Smooth muscle cell (in vitro differentiated cells): ENCODE results near the gene OR51B2. TPM values are rescaled to one million over a fixed set of nuclear protein-coding genes. Genes with fewer than 3 reads are reported as not detected.

Experiments used
- DNase-seq: peaks from one replicate; lab custom pipeline; 2025; ENCODE audit not compliant: unreplicated experiment; lab: John Stamatoyannopoulos, UW
- H2AFZ ChIP-seq: fragments of 200-600 bp; sonication (generic); 2 replicates; pipeline ENCODE4 v1.6.0; 2016; ENCODE audit warnings: antibody characterized with exemption, low read depth, mild to moderate bottlenecking
- H3F3A ChIP-seq: fragments of 200-600 bp; sonication (generic); 2 replicates; pipeline ENCODE4 v1.6.0; 2017; ENCODE audit warnings: antibody characterized with exemption, low read depth
- H3K27ac ChIP-seq: fragments of 200-600 bp; sonication (generic); 2 replicates; pipeline ENCODE4 v1.5.1; 2016; ENCODE audit warnings: low read depth, mild to moderate bottlenecking
- H3K27me3 ChIP-seq: fragments of 200-600 bp; sonication (generic); 2 replicates; pipeline ENCODE4 v1.6.1; 2016; ENCODE audit warnings: low read depth, mild to moderate bottlenecking
- H3K36me3 ChIP-seq: fragments of 200-600 bp; sonication (generic); 2 replicates; pipeline ENCODE4 v1.5.1; 2016; ENCODE audit warnings: low read depth
- H3K4me1 ChIP-seq: fragments of 200-600 bp; sonication (generic); 2 replicates; pipeline ENCODE4 v1.5.1; 2016; ENCODE audit warnings: low read depth
- H3K4me2 ChIP-seq: fragments of 200-600 bp; sonication (generic); 2 replicates; pipeline ENCODE4 v1.6.0; 2016; ENCODE audit warnings: mild to moderate bottlenecking
- H3K4me3 ChIP-seq: fragments of 200-600 bp; sonication (generic); 2 replicates; pipeline ENCODE4 v1.5.1; 2016; ENCODE audit warnings: mild to moderate bottlenecking
- H3K79me2 ChIP-seq: fragments of 200-600 bp; sonication (generic); 2 replicates; pipeline ENCODE4 v1.6.0; 2016; ENCODE audit warnings: low read depth, mild to moderate bottlenecking
- H3K9ac ChIP-seq: fragments of 200-600 bp; sonication (generic); 2 replicates; pipeline ENCODE4 v1.6.0; 2016; ENCODE audit warnings: low read depth
- H3K9me3 ChIP-seq: fragments of 200-600 bp; sonication (generic); replicated peaks from 2 replicates; pipeline ENCODE4 v1.5.1; 2016; ENCODE audit warnings: low read depth
- H4K20me1 ChIP-seq: fragments of 200-600 bp; sonication (generic); 2 replicates; pipeline ENCODE4 v1.6.0; 2016; ENCODE audit warnings: low read depth
- CTCF ChIP-seq: fragments of 200-600 bp; sonication (generic); IDR thresholded peaks from 2 replicates; pipeline ENCODE4 v1.5.1; 2017; ENCODE audit warnings: borderline replicate concordance, mild to moderate bottlenecking, antibody characterized with exemption; ENCODE audit not compliant: insufficient read depth, poor library complexity, severe bottlenecking
- WGBS: methylation state at CpG from one replicate; pipeline ENCODE4 v1.1.7; 2016; ENCODE audit warnings: low lambda C conversion rate; 5-methylcytosine and 5-hydroxymethylcytosine counted together
- polyA plus RNA-seq: library from polyadenylated mRNA; unstranded; fragments of >200 nt; fragmentation: Nextera tagmentation; extraction: Ambion mirVana; gene quantifications from 2 replicates; pipeline ENCODE4 v1.2.1, GENCODE V29; 2016
- small RNA-seq: library from RNA; depleted of rRNA; stranded (forward); fragments of <200 nt; gene quantifications from one replicate; pipeline ENCODE3, GENCODE V24; 2014
- total RNA-seq: library from RNA; depleted of rRNA; stranded (reverse); fragments of >200 nt; gene quantifications from 2 replicates; pipeline ENCODE4 v1.2.3, GENCODE V29; 2014

Gene OR51B2
- total and polyA plus RNA-seq, 2 experiments from 2014 or later: not detected

- H3K27ac ChIP-seq: no peak overlapping the region
- no peak overlapping the region for H3K4me2 ChIP-seq
- DNase-seq: no peak
- no peak for TF ChIP-seq CTCF
- H3K79me2 ChIP-seq: no peaks in the 10 kb centered on the region
- no peak overlapping the region for H3K4me3 ChIP-seq
- H3F3A ChIP-seq: no peaks in the 10 kb centered on the region
- no peaks in the 10 kb centered on the region for H3K4me1 ChIP-seq
- WGBS: 67% methylated on average over 6 of the region's 6 CpGs
- no peaks in the 10 kb centered on the region for H3K9me3 ChIP-seq
- no peak overlapping the region for H2AFZ ChIP-seq
- no peaks in the 10 kb centered on the region for H4K20me1 ChIP-seq
- no peaks in the 10 kb centered on the region for H3K27me3 ChIP-seq
- H3K9ac ChIP-seq: no peak overlapping the region
- no peaks in the 10 kb centered on the region for H3K36me3 ChIP-seq
These were observed 48.6 kb downstream of the OR51B2 start for GRCh38 chr11:5275369-5276110.

- no peaks in the 10 kb centered on the region for H3K79me2 ChIP-seq
- no peak overlapping the region for H3K9ac ChIP-seq
- no peak for DNase-seq
- 71% methylated on average over 5 of the region's 5 CpGs for WGBS
- H4K20me1 ChIP-seq: no peaks in the 10 kb centered on the region
- H3F3A ChIP-seq: no peaks in the 10 kb centered on the region
- H3K27me3 ChIP-seq: no peaks in the 10 kb centered on the region
- no peaks in the 10 kb centered on the region for H3K4me1 ChIP-seq
- H3K9me3 ChIP-seq: no peaks in the 10 kb centered on the region
- no peak overlapping the region for H3K27ac ChIP-seq
- no peak overlapping the region for H3K4me3 ChIP-seq
- TF ChIP-seq CTCF: no peak
- no peak overlapping the region for H2AFZ ChIP-seq
- H3K36me3 ChIP-seq: no peaks in the 10 kb centered on the region
- H3K4me2 ChIP-seq: no peak overlapping the region
These were observed 49.7 kb downstream of the OR51B2 start for GRCh38 chr11:5274395-5274794.

Small RNAs within 50 kb of the gene (small RNA-seq; reads per million reads assigned to genes)
- not detected for gene AC104389.3

Other genes with a start within 250 kb of the OR51B2 start
- gene OR52A5, start 185.9 kb downstream of the OR51B2 start, total RNA-seq: not detected in 2 replicates
- gene OR52A5, start 185.9 kb downstream of the OR51B2 start, polyA plus RNA-seq: not detected in 2 replicates
- gene OR52A1, start 169.5 kb downstream of the OR51B2 start, total RNA-seq: not detected in 2 replicates
- gene OR52A1, start 169.5 kb downstream of the OR51B2 start, polyA plus RNA-seq: not detected in 2 replicates
- gene OR51V1, start 123.6 kb downstream of the OR51B2 start, total RNA-seq: not detected in 2 replicates
- not detected in 2 replicates for gene OR51V1, start 123.6 kb downstream of the OR51B2 start, polyA plus RNA-seq
- gene HBB, start 97.2 kb downstream of the OR51B2 start, total RNA-seq: not detected in 2 replicates
- not detected in 2 replicates for gene HBB, start 97.2 kb downstream of the OR51B2 start, polyA plus RNA-seq
- not detected in 2 replicates for gene HBD, start 89.8 kb downstream of the OR51B2 start, total RNA-seq
- gene HBD, start 89.8 kb downstream of the OR51B2 start, polyA plus RNA-seq: not detected in 2 replicates
- not detected in 2 replicates for gene HBG1, start 74.4 kb downstream of the OR51B2 start, total RNA-seq
- gene HBG1, start 74.4 kb downstream of the OR51B2 start, polyA plus RNA-seq: not detected in 2 replicates
- gene HBG2, start 69.5 kb downstream of the OR51B2 start, total RNA-seq: 0.49 TPM in 1 of 2 replicates, not detected in the other
- gene HBG2, start 69.5 kb downstream of the OR51B2 start, polyA plus RNA-seq: not detected in 2 replicates
- not detected in 2 replicates for gene HBE1, start 54.4 kb downstream of the OR51B2 start, total RNA-seq
- gene HBE1, start 54.4 kb downstream of the OR51B2 start, polyA plus RNA-seq: 0.73 TPM in 1 of 2 replicates, not detected in the other
- gene OR51B4, start 22.4 kb downstream of the OR51B2 start, total RNA-seq: not detected in 2 replicates
- gene OR51B4, start 22.4 kb downstream of the OR51B2 start, polyA plus RNA-seq: not detected in 2 replicates
- 0.09 and 0.54 TPM in 2 replicates for gene OR51B5, start 19.2 kb upstream of the OR51B2 start, total RNA-seq
- not detected in 2 replicates for gene OR51B5, start 19.2 kb upstream of the OR51B2 start, polyA plus RNA-seq
- not detected in 2 replicates for gene OR51B6, start 27.2 kb upstream of the OR51B2 start, total RNA-seq
- gene OR51B6, start 27.2 kb upstream of the OR51B2 start, polyA plus RNA-seq: not detected in 2 replicates
- gene OR51M1, start 59.5 kb upstream of the OR51B2 start, total RNA-seq: not detected in 2 replicates
- not detected in 2 replicates for gene OR51M1, start 59.5 kb upstream of the OR51B2 start, polyA plus RNA-seq
- not detected in 2 replicates for gene OR51Q1, start 97.8 kb upstream of the OR51B2 start, total RNA-seq
- gene OR51Q1, start 97.8 kb upstream of the OR51B2 start, polyA plus RNA-seq: not detected in 2 replicates
- not detected in 2 replicates for gene OR51I1, start 117.2 kb upstream of the OR51B2 start, total RNA-seq
- not detected in 2 replicates for gene OR51I1, start 117.2 kb upstream of the OR51B2 start, polyA plus RNA-seq
- gene OR51I2, start 125.0 kb upstream of the OR51B2 start, total RNA-seq: not detected in 2 replicates
- not detected in 2 replicates for gene OR51I2, start 125.0 kb upstream of the OR51B2 start, polyA plus RNA-seq
- not detected in 2 replicates for gene OR52D1, start 164.4 kb upstream of the OR51B2 start, total RNA-seq
- not detected in 2 replicates for gene OR52D1, start 164.4 kb upstream of the OR51B2 start, polyA plus RNA-seq
- gene UBQLN3, start 185.7 kb upstream of the OR51B2 start, total RNA-seq: 0.13 and 0.27 TPM in 2 replicates
- 0.45 TPM in 1 of 2 replicates, not detected in the other for gene UBQLN3, start 185.7 kb upstream of the OR51B2 start, polyA plus RNA-seq
- 0.31 and 0.58 TPM in 2 replicates for gene UBQLNL, start 192.4 kb upstream of the OR51B2 start, total RNA-seq
- gene UBQLNL, start 192.4 kb upstream of the OR51B2 start, polyA plus RNA-seq: 0.14 TPM in 1 of 2 replicates, not detected in the other
- gene OR52H1, start 224.2 kb upstream of the OR51B2 start, total RNA-seq: not detected in 2 replicates
- not detected in 2 replicates for gene OR52H1, start 224.2 kb upstream of the OR51B2 start, polyA plus RNA-seq